HEK293 (cell line): ENCODE data around the gene CDC42.

ENCODE experiments used
- CTCF ChIA-PET: fragments of 350-600 bp; formaldehyde crosslinking; extraction: SDS; loops from one replicate; lab custom pipeline; 2021; ENCODE audit warnings: antibody characterized with exemption; lab: Yijun Ruan, JAX
- POLR2A ChIA-PET: fragments of 300-600 bp; formaldehyde crosslinking; extraction: SDS; loops from one replicate; lab custom pipeline; 2020; ENCODE audit warnings: antibody characterized with exemption, inconsistent platforms; lab: Yijun Ruan, JAX
- H3K27ac ChIP-seq: fragments of 200-500 bp; sonication (Bioruptor generic); 2 replicates; pipeline ENCODE4 v1.5.1; 2014; ENCODE audit warnings: low read depth, low read length, control low read depth, inconsistent platforms; ENCODE audit errors: extremely low read depth
- H3K36me3 ChIP-seq, 2 experiments: fragments of 200-500 bp in 1 of 2; sonication (Bioruptor generic) in 1 of 2; 1 replicate in 1 of 2; 2 replicates in 1 of 2; pipeline ENCODE4 v1.5.1; 2014 to 2017; ENCODE audit warnings: inconsistent platforms in 2 of 2, low read length in 2 of 2; ENCODE audit not compliant: control insufficient read depth in 2 of 2, insufficient read depth in 1 of 2
- H3K4me1 ChIP-seq: fragments of 200-500 bp; sonication (Bioruptor generic); 2 replicates; pipeline ENCODE4 v1.5.1; 2014; ENCODE audit warnings: mild to moderate bottlenecking, low read length, inconsistent platforms; ENCODE audit not compliant: control insufficient read depth, insufficient read depth
- H3K4me3 ChIP-seq: 2 replicates; pipeline ENCODE4 v1.5.1; 2011; ENCODE audit warnings: low read depth, mild to moderate bottlenecking, control low read depth, low read length, moderate library complexity
- H3K9me3 ChIP-seq: fragments of 200-500 bp; sonication (Bioruptor generic); 2 replicates; pipeline ENCODE4 v1.5.1; 2014; ENCODE audit warnings: low read depth, low read length, inconsistent platforms; ENCODE audit not compliant: control insufficient read depth, insufficient read depth
- BCL11A ChIP-seq: fragments of 450-650 bp; formaldehyde crosslinking; IDR thresholded peaks from 2 replicates; pipeline ENCODE4 v1.5.1; 2016; ENCODE audit warnings: low read depth, missing biosample characterization, missing genetic modification characterization
- GFI1B ChIP-seq: fragments of 450-650 bp; formaldehyde crosslinking; IDR thresholded peaks from 2 replicates; pipeline ENCODE4 v1.5.1; 2016; ENCODE audit warnings: missing biosample characterization, missing genetic modification characterization
- GLI4 ChIP-seq: fragments of 450-650 bp; formaldehyde crosslinking; IDR thresholded peaks from 2 replicates; pipeline ENCODE4 v1.5.1; 2016; ENCODE audit warnings: missing biosample characterization, missing genetic modification characterization
- IKZF3 ChIP-seq: fragments of 450-650 bp; IDR thresholded peaks from 2 replicates; pipeline ENCODE4 v1.5.0; 2018; ENCODE audit warnings: missing biosample characterization, mild to moderate bottlenecking, missing genetic modification characterization, moderate library complexity
- KLF8 ChIP-seq: fragments of 450-650 bp; formaldehyde crosslinking; IDR thresholded peaks from 2 replicates; pipeline ENCODE4 v1.5.1; 2016; ENCODE audit warnings: missing biosample characterization, missing genetic modification characterization
- SCRT2 ChIP-seq: fragments of 450-650 bp; formaldehyde crosslinking; IDR thresholded peaks from 2 replicates; pipeline ENCODE4 v1.5.1; 2016; ENCODE audit warnings: missing biosample characterization, missing genetic modification characterization
- ZEB2 ChIP-seq: fragments of 450-650 bp; formaldehyde crosslinking; IDR thresholded peaks from 2 replicates; pipeline ENCODE4 v1.5.1; 2016; ENCODE audit warnings: missing biosample characterization, missing genetic modification characterization
- ZNF114 ChIP-seq: fragments of 450-650 bp; formaldehyde crosslinking; IDR thresholded peaks from 2 replicates; pipeline ENCODE4 v1.5.0; 2017; ENCODE audit warnings: missing biosample characterization, missing genetic modification characterization
- ZNF121 ChIP-seq: fragments of 450-650 bp; formaldehyde crosslinking; IDR thresholded peaks from 2 replicates; pipeline ENCODE4 v1.5.1; 2016; ENCODE audit warnings: missing biosample characterization, missing genetic modification characterization
- ZNF174 ChIP-seq: fragments of 450-650 bp; formaldehyde crosslinking; IDR thresholded peaks from 2 replicates; pipeline ENCODE4 v1.5.0; 2017; ENCODE audit warnings: missing biosample characterization, mild to moderate bottlenecking, missing genetic modification characterization
- ZNF391 ChIP-seq: fragments of 450-650 bp; formaldehyde crosslinking; IDR thresholded peaks from 2 replicates; pipeline ENCODE4 v1.5.1; 2016; ENCODE audit warnings: low read depth, missing biosample characterization, missing genetic modification characterization, borderline replicate concordance
- ZNF529 ChIP-seq: fragments of 450-650 bp; formaldehyde crosslinking; IDR thresholded peaks from 2 replicates; pipeline ENCODE4 v1.5.1; 2017; ENCODE audit warnings: missing genetic modification characterization, missing biosample characterization; ENCODE audit not compliant: insufficient replicate concordance
- ZNF544 ChIP-seq: fragments of 450-650 bp; formaldehyde crosslinking; IDR thresholded peaks from 2 replicates; pipeline ENCODE4 v1.5.0; 2017; ENCODE audit warnings: missing biosample characterization, missing genetic modification characterization
- ZNF571 ChIP-seq: fragments of 450-650 bp; formaldehyde crosslinking; IDR thresholded peaks from 2 replicates; pipeline ENCODE4 v1.5.0; 2017; ENCODE audit warnings: missing biosample characterization, missing genetic modification characterization
- ZNF610 ChIP-seq: fragments of 450-650 bp; formaldehyde crosslinking; IDR thresholded peaks from 2 replicates; pipeline ENCODE4 v1.5.1; 2016; ENCODE audit warnings: missing biosample characterization, missing genetic modification characterization, borderline replicate concordance
- ZNF645 ChIP-seq: fragments of 450-650 bp; formaldehyde crosslinking; IDR thresholded peaks from 2 replicates; pipeline ENCODE4; 2016; ENCODE audit warnings: missing biosample characterization, missing genetic modification characterization
- ZNF654 ChIP-seq: fragments of 450-650 bp; formaldehyde crosslinking; IDR thresholded peaks from 2 replicates; pipeline ENCODE4 v1.5.1; 2016; ENCODE audit warnings: low read depth, missing biosample characterization, missing genetic modification characterization
- ZNF76 ChIP-seq: fragments of 450-650 bp; formaldehyde crosslinking; IDR thresholded peaks from 2 replicates; pipeline ENCODE4; 2016; ENCODE audit warnings: low read depth, missing biosample characterization, missing genetic modification characterization, borderline replicate concordance
- ZNF830 ChIP-seq: fragments of 450-650 bp; IDR thresholded peaks from 2 replicates; pipeline ENCODE4 v1.5.0; 2018; ENCODE audit warnings: missing biosample characterization, missing genetic modification characterization, low read depth, mild to moderate bottlenecking, moderate library complexity

CDC42 gene

GRCh38 chr1:22080191-22080590 is 27.7 kb downstream of the CDC42 start (continued):
- no peak for TF ChIP-seq ZNF645 (tag by site-specific recombination)
- no peak for TF ChIP-seq ZEB2 (tag by site-specific recombination)
- TF ChIP-seq ZNF391 (tag by site-specific recombination) = no peak
- TF ChIP-seq ZNF544 = no peak
- TF ChIP-seq, all 188 proteins: peak for 0

GRCh38 chr1:22088331-22088730 is 35.8 kb downstream of the CDC42 start:
- ChIA-PET CTCF (interaction anchor here (1.0 kb wide), 1 partner anchor 20 kb away, joined by 5 read pairs; no protein-coding TSS in a partner anchor), POLR2A (no interaction called here)
- Histone ChIP-seq H3K27ac (no peak overlapping the region), H3K4me3 (no peak overlapping the region), H3K9me3 (no peaks in the 10 kb centered on the region), H3K36me3 (peaks cover 21 to 86% of the 10 kb centered on the region in 2 experiments), H3K4me1 (no peaks in the 10 kb centered on the region; the same call in 1 of the 2 replicates)
- TF ChIP-seq ZNF76 (no peak), ZNF174 (tag by site-specific recombination) (no peak), ZNF114 (tag by site-specific recombination) (no peak), SCRT2 (peak; percentile 88)

- no peak for TF ChIP-seq GLI4 (tag by site-specific recombination)
- TF ChIP-seq ZNF529 = no peak
- TF ChIP-seq SCRT2 = no peak
- no peak for TF ChIP-seq ZNF571 (tag by site-specific recombination)
Measured at GRCh38 chr1:22089134-22089571, 36.6 kb downstream of the CDC42 start.

GRCh38 chr1:22089787-22090186 is 37.3 kb downstream of the CDC42 start:
- POLR2A ChIA-PET = no interaction called here
- CTCF ChIA-PET = no interaction called here
- Histone ChIP-seq H3K27ac (no peak overlapping the region), H3K4me1 (no peaks in the 10 kb centered on the region; the same call in 1 of the 2 replicates), H3K36me3 (peaks cover 17 to 87% of the 10 kb centered on the region in 2 experiments), H3K4me3 (no peak overlapping the region), H3K9me3 (no peaks in the 10 kb centered on the region)
- TF ChIP-seq ZNF654 (tag by site-specific recombination) = no peak
- no peak for TF ChIP-seq IKZF3 (tag by site-specific recombination)
- no peak for TF ChIP-seq ZNF121 (tag by site-specific recombination)
- no peak for TF ChIP-seq KLF8
- TF ChIP-seq SCRT2 = no peak
- no peak for TF ChIP-seq ZNF830 (tag by site-specific recombination)
- no peak for TF ChIP-seq GFI1B
- TF ChIP-seq ZNF174 (tag by site-specific recombination) = no peak
- no peak for TF ChIP-seq BCL11A (tag by site-specific recombination)
- no peak for TF ChIP-seq ZNF544
- no peak for TF ChIP-seq ZNF610 (tag by site-specific recombination)

More at GRCh38 chr1:22089134-22089571, 36.6 kb downstream of the CDC42 start:
- no peaks in the 10 kb centered on the region for H3K9me3 ChIP-seq
- ChIA-PET POLR2A (no interaction called here), CTCF (no interaction called here)
- no peaks in the 10 kb centered on the region; the same call in 1 of the 2 replicates for H3K4me1 ChIP-seq
- H3K4me3 ChIP-seq = no peak overlapping the region
- peaks cover 19 to 85% of the 10 kb centered on the region in 2 experiments for H3K36me3 ChIP-seq
- no peak overlapping the region for H3K27ac ChIP-seq
